KOPT-K1 (cell line): ENCODE results near the gene PTPRR.

Experiments used
- H3K27ac ChIP-seq: fragments of 200-600 bp; sonication (generic); 2 replicates; pipeline ENCODE4 v1.5.1; 2016; ENCODE audit warnings: antibody characterized with exemption, mild to moderate bottlenecking, low read depth, low read length; ENCODE audit not compliant: poor library complexity, severe bottlenecking
- H3K36me3 ChIP-seq: fragments of 200-600 bp; sonication (generic); 2 replicates; pipeline ENCODE4 v1.5.1; 2017; ENCODE audit warnings: antibody characterized with exemption, mild to moderate bottlenecking, low read length, moderate library complexity; ENCODE audit not compliant: insufficient read depth
- H3K9me3 ChIP-seq: fragments of 200-600 bp; sonication (generic); 2 replicates; pipeline ENCODE4 v1.5.1; 2017; ENCODE audit warnings: antibody characterized with exemption, low read length, mild to moderate bottlenecking; ENCODE audit not compliant: insufficient read depth, poor library complexity, severe bottlenecking

Gene PTPRR

GRCh38 chr12:70929029-70929428 is 8.5 kb upstream of the PTPRR start:
- Histone ChIP-seq H3K9me3 (no peaks in the 10 kb centered on the region), H3K36me3 (no peaks in the 10 kb centered on the region), H3K27ac (no peak overlapping the region)

- Histone ChIP-seq H3K36me3 (no peaks in the 10 kb centered on the region), H3K27ac (no peak overlapping the region), H3K9me3 (no peaks in the 10 kb centered on the region)
Measured at GRCh38 chr12:70928071-70928470, 7.5 kb upstream of the PTPRR start.

GRCh38 chr12:70927356-70927755 is 6.8 kb upstream of the PTPRR start:
- Histone ChIP-seq H3K9me3 (no peaks in the 10 kb centered on the region), H3K36me3 (no peaks in the 10 kb centered on the region), H3K27ac (no peak overlapping the region)

- no peaks in the 10 kb centered on the region for H3K9me3 ChIP-seq
- H3K27ac ChIP-seq = no peak overlapping the region
- no peaks in the 10 kb centered on the region for H3K36me3 ChIP-seq
Measured at GRCh38 chr12:70925539-70925938, 5.0 kb upstream of the PTPRR start.

GRCh38 chr12:70920891-70921290 is 353 bp upstream of the PTPRR start:
- Histone ChIP-seq H3K9me3 (no peaks in the 10 kb centered on the region), H3K27ac (no peak overlapping the region), H3K36me3 (no peaks in the 10 kb centered on the region)

- Histone ChIP-seq H3K9me3 (no peaks in the 10 kb centered on the region), H3K27ac (no peak overlapping the region), H3K36me3 (no peaks in the 10 kb centered on the region)
Measured at GRCh38 chr12:70919597-70920035, 922 bp downstream of the PTPRR start.

GRCh38 chr12:70919176-70919575 is 1.4 kb downstream of the PTPRR start:
- Histone ChIP-seq H3K36me3 (no peaks in the 10 kb centered on the region), H3K9me3 (no peaks in the 10 kb centered on the region), H3K27ac (no peak overlapping the region)

- Histone ChIP-seq H3K36me3 (no peaks in the 10 kb centered on the region), H3K27ac (no peak overlapping the region), H3K9me3 (no peaks in the 10 kb centered on the region)
Measured at GRCh38 chr12:70918321-70918720, 2.2 kb downstream of the PTPRR start.

- Histone ChIP-seq H3K9me3 (no peaks in the 10 kb centered on the region), H3K27ac (no peak overlapping the region), H3K36me3 (no peaks in the 10 kb centered on the region)
Measured at GRCh38 chr12:70910666-70911065, 9.9 kb downstream of the PTPRR start.

- Histone ChIP-seq H3K27ac (no peak overlapping the region), H3K36me3 (no peaks in the 10 kb centered on the region), H3K9me3 (no peaks in the 10 kb centered on the region)
Measured at GRCh38 chr12:70908978-70909377, 11.6 kb downstream of the PTPRR start.

GRCh38 chr12:70907412-70907811 is 13.1 kb downstream of the PTPRR start:
- no peaks in the 10 kb centered on the region for H3K36me3 ChIP-seq
- no peak overlapping the region for H3K27ac ChIP-seq
- no peaks in the 10 kb centered on the region for H3K9me3 ChIP-seq

- Histone ChIP-seq H3K27ac (no peak overlapping the region), H3K36me3 (no peaks in the 10 kb centered on the region), H3K9me3 (no peaks in the 10 kb centered on the region)
Measured at GRCh38 chr12:70895956-70896355, 24.6 kb downstream of the PTPRR start.

- no peak overlapping the region for H3K27ac ChIP-seq
- H3K36me3 ChIP-seq = no peaks in the 10 kb centered on the region
- H3K9me3 ChIP-seq = no peaks in the 10 kb centered on the region
Measured at GRCh38 chr12:70892593-70892992, 27.9 kb downstream of the PTPRR start.

GRCh38 chr12:70890895-70891832 is 29.4 kb downstream of the PTPRR start:
- H3K27ac ChIP-seq = no peak overlapping the region
- no peaks in the 10 kb centered on the region for H3K36me3 ChIP-seq
- no peaks in the 10 kb centered on the region for H3K9me3 ChIP-seq

GRCh38 chr12:70885956-70886355 is 34.6 kb downstream of the PTPRR start:
- H3K9me3 ChIP-seq = no peaks in the 10 kb centered on the region
- no peak overlapping the region for H3K27ac ChIP-seq
- H3K36me3 ChIP-seq = no peaks in the 10 kb centered on the region

- no peaks in the 10 kb centered on the region for H3K9me3 ChIP-seq
- H3K27ac ChIP-seq = no peak overlapping the region
- no peaks in the 10 kb centered on the region for H3K36me3 ChIP-seq
Measured at GRCh38 chr12:70883855-70884254, 36.7 kb downstream of the PTPRR start.
